GM21423 (cell line): ENCODE results near the gene PROM1.

Experiments
- ATAC-seq: cut with Tn5 transposase; IDR thresholded peaks from one replicate; pipeline ENCODE4 v1.9.1; 2021; ENCODE audit warnings: mild to moderate bottlenecking, moderate library complexity; ENCODE audit not compliant: unreplicated experiment

PROM1 gene

DNA sequence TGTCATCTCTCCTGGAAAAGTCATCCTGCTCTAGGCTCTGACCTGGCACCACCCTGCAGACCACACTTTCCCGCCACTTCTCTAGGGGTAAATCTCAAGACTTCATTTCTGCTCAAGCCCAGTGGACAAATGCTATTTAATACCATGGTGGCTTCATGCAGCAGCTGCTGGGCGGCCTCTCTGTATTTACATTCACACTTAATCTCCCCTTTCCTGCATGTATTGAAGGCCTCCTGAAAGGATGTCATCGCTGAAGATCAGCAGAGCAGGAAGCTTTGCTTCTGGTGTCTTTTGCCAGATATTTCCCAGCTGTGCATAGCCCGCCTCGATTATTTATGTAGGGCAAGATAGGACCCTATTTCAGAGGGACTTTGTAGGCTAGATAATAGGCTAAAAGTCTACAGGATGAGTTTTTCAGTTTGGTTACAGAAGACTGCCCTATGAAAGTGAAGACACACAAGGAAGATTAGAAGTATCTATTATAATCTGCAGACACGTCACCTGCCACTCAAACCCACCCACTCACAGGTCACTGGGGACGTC lies 17.2 kb downstream of the PROM1 start:
- no peak for ATAC-seq

DNA sequence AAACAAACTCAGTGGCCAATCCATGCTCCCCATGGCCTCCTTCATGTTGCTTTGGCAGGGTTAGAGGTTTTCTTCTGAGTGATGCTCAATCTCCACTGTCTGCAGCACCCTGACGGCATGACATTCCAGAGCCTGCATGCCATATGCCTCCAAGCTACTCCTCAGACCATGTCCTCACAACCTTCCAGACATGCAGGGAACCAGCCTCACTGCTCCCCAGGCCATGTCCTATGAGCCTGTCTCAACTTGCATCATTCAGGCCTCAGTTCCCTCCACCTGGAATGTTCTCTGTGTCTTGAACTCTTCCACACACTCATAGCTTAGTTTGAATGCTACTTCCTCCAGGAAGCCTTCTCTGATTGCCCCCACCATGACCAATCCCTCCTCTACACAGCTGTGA lies 18.8 kb downstream of the PROM1 start:
- ATAC-seq = no peak

DNA sequence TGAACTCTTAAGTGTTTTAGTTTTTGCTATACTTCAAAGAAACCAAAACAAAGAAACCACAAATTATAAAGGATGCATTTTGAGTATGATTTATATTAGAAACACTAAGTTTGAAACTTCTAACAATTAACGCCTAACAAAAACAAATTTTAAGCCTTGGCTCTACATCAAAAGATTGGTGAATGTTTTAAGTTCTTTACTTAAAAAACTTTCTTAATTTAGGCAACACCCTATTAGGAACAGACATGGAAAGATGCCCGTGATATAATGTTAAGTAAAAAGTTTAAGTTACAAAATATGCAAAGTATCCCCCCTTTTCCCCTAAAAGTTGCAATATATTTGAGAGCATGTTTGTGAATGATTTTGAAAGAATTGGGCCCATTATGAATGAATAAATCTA lies 21.2 kb downstream of the PROM1 start:
- no peak for ATAC-seq

DNA sequence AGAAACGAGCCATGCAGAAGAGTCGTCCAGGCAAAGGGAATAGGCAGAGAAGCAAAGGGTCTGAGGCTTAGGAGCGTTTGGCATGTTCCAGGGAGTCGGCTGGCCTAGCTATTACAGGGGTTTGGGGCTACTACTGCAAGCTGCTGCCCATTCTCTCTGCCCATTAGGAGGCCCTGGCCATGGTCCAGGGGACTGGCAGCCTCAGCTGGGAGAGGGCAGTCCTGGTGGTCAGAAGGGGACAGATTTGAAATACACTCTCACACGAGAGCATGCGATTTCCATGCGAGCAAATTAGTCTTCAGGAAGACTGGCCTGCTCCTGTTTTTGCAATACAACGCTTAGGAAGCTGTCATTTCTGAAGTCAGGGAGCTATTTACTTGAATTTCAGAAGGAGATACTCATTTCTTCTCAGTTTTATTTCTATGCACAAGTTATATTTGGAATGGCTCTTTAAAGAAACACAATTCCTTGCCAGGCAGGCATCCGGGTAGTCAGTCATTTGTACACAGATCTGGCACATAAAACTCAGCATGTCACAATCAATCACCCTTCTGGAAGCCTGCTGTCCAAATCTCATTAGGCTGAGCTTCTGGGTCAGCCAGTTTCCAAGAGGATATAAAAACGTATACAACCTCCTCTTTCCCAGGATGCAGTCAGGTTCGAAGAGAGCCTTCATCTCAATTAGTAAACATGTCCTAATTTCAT lies 27.0 kb downstream of the PROM1 start:
- ATAC-seq = no peak

DNA sequence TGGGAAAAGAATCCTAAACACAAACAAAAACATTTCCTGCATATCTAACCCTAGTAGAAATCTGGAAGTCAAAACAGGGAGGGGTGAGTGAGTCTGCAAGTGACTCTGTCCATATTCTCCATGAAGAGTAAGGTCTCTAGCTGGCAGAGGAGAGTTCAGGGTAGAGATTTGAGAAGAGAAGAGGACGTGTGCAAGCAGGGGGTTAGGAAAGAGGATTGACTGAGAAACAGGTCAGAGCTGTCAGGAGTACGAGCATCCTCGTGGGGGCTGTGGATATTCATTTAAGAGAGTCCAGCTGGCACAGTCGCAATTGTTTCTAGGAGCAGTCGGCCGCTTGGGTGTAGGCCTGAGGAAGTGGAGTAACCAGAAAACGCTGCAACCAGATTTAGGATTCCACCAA lies 27.9 kb downstream of the PROM1 start:
- no peak for ATAC-seq

DNA sequence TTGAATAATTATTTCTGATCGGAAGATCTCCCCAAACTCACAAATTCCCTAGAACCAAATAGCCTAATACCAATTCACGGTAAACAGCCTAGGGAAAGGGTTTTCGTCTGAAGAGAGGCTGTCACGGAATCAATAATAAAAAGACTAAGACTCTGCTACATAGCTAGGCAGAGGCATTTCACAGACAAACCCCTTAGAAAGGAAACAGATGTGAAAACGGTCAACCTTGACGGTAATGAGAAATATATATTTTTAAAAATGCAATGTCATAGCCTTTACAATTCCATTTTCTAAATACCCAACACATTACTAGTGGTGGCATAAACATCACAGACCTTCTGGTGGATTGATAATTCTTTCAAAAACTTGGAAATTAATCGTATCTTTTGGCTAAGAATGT lies 28.4 kb downstream of the PROM1 start:
- no peak for ATAC-seq

DNA sequence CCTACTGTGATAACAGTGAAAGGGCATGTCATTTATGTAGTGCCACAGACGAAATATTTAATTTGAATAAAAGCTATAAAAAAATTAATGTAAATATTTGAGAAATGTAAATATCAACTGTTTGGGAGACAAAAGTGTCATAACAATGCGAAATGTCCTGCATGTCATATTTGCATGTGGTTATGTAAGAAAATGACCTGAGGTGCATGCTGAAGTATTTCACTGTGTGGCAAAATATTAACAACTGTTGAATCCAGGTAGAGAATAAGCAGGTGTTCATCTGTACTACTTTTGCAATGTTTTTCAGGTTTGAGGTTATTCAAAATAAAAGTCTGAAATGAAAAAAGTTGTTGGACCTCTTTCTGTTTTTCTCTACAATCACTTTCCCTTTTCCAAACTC lies 30.9 kb downstream of the PROM1 start:
- no peak for ATAC-seq

DNA sequence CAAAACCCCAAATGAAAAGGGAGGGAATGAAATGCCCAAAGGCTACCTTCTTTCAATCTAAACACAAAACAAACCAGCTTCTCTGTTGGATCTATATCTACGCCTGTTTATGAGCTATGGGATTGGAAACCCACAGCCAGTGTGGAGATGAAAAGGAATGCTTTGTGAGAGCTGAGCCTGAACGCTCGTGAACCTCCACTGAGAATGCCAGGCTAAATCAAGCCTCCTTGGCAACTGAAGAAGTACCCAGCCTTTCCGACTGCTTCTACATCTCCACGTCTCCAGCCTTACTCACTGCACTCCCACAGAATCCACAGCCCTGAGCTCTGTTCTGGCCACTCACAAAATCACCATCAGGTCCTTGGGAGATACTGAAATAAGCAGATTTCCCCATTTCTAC lies 31.8 kb downstream of the PROM1 start:
- no peak for ATAC-seq

DNA sequence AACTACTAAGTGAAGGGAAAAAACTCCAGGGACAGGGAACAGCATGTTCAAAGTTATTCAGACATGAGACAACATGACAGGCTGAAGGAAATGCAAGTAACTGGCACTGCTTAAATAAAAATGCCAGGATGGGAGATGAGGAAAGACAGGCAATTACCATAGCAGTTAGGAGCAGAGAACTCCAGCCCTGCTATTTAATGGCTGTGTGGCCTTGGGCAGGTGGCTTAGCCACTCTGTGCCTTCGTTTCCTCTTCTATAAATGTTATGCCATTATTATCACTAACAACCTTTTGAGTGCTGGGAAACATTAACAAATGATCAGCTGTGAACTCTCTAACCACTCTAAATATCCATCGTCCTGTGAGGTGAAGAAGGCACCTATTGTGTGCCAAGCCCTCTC lies 32.7 kb downstream of the PROM1 start:
- ATAC-seq = no peak

DNA sequence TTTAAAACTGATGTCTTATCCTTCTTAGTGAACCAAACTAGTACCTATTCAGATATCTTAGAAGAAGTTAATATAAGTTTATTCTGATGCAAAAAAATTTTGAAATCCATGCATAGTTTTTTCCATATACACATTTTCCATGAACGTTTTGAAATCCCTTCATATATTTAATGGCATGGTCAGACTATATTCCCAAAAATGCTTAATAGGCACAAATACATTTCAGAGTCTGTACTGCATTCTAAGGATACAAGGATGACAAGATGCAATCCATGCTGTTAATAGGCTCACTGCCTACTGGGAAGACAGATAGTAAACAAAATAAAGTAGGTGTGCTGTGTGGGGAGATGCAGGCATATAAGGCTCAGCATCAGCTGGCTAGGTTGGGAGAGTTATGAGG lies 33.2 kb downstream of the PROM1 start:
- ATAC-seq = no peak

DNA sequence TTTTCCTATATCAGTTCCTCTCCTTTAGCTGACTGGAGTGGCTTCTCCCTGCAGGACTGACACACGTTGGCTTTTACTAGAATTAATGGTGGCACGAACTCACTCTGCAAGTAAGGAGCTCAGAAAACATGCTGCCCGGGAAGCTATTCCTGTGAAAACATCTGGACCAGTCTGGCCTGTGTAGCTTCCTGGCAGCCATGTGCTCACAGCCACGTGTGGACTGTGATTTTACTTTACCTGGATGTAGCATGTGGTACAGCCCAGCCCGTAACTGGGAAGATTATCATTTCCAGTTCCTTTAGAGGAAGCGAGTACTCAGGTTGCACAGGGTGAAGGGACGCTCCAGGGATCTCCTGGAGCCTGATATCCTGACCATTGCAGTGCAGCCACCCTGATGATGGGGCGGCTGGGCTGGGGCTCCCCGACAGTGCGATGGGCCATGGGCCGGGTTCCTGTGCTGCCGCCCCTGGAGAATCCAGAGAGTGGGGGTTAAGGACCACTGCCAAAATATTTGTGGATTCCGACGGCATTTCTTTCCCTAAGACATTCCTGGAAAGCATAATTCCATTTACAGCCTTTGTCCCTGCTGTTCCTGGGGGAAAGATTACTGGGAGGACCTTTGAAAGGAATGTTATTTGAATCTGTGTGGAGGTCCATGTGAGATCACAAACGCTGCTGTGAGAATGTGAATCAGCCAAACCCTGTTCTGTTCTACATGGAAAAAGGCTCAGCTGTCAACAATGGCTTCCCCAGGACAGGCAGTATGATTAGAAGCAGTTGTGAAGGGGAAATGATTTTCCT lies 35.0 kb downstream of the PROM1 start:
- ATAC-seq = no peak

DNA sequence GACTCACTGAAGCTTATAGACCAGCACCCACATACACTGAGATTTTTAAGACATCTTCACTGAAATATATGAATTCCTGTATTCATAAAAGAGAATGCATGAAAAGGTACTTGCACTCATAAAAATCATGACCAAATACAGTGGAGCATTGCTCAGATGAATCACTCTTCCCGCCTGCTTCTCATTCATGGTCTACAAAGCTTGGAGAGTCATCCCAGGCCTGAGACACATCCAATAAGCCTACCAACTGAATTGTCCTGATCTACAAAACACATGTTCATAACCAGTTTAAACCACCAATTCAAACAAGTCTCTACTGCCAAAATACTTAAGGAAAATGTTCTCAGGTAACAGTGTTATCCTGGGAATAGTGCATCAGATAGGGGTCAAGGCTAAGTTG lies 38.1 kb downstream of the PROM1 start:
- ATAC-seq = no peak

DNA sequence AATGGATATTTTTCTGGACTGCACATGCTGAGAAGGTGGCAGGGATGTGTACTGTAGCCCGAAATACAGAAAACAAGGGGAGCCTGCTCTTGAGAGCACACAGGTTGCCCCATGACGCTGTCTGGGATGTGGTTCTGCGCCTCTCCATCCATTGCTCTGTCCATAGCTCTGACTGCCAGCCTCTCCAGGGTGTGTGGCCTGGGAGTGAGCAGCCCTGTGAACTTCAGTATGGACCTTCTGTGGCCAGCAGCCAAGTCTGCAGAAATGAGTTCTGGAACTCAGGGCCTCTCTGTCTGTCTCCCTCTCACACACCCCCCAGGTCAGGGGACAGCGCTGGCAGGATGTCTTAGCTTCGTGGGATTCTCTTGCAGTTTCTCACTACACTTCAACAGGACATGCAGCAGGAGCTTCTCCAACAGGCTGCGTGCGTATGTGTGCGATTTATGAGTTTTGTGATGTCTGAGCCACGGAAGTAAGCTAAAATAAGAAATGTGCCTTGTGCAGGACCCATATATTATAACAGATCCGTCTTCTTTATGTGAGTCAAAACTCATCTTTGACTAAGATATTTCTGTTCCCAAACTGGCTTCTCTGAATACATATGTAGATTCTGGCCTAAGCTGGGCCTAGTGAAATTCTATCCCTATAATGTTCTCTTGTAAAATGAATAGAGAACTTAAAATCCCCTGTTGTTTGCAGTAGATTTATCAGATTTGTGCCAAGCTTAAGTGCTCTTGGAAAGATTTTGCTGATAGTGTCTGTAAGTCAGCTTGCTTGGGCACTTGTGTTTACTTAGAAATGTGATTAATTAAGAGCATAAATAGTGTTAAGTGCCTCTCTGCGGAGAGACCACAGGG lies 40.0 kb downstream of the PROM1 start:
- no peak for ATAC-seq

DNA sequence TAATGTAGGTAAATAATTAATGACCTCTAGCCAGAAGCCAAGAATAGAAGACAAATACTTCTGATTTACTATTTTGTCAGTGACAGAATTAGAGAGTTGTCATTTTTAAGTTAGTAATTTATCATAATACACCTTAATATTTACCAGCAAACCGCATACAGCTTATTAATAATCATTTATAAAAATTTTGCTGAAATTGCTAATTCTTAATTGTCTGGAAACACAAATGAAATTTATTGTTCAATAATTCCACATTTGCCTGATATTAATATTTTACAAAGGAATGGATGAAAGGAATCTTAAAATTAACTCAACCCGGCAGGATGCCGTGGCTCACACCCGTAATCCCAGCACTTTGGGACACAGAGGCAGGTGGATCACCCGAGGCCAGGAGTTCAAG lies 44.7 kb downstream of the PROM1 start:
- no peak for ATAC-seq

DNA sequence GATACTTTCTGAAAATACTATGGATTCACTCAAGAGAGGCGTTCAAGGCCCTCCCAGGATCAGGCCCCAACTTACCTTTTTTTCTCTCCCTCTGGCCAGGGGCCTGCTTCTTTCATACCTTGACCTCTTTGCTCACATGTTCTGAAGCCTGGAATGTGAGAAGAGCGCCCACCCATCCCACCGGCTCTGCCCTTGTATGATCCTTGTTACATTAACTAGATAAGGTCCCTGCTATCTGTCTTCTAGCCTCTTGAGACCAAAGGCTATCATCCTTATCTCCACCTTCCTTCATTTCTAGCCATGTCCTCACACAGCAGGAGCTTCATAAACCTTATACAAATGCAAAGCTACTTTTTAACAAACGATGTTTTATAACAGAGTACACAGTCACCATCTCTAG lies 45.9 kb downstream of the PROM1 start:
- no peak for ATAC-seq

DNA sequence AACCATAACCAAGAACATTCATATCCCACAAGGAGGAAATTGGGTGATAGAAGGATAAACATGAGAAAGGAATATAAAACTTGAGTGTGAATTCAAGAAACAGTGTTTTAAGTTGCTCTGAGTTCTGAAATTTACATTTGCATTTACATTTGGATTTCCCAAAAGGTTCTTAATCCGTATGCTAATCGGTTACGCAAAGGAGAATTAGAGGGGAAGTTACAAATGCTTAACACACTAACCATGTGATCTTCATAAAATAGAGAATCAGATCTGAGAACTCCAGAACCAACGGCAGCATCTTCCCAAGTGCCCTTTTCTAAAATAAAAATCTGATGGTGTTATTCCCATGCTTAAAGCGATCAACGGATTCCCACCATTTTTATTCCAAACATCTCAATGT lies 48.0 kb downstream of the PROM1 start:
- ATAC-seq = no peak

DNA sequence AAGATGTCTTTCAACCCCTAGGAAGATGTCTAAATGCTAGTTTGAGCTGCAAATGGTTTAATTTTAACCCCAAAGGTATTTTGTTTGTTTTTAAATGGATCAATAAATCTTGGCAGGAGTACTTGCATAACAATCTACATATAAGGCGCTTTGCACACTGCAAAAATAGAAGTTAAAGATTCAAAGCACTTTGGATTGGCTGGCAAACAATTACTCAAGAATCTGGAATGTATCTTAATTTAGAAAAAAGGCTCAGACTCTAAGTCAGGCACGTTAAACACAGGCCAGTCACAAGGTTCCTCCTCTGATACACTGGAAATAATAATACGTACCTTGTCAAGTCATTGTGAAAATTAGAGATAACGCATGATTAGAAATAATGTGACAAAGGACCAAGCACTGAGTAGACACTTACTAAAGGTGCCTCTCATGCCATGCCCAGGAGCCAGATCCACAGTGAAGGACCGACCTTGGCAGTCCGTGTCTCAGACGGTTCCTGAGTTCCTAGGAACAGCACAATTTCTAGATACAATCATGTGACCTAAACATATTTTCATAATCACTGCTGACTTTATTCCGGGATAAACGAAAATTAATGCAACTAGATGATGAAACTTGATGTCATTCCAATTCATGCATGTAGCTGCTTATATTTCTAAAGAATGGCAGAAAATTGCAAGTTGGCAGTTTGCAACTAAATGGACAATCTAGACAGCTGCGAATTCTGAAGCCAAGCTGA lies 49.6 kb downstream of the PROM1 start:
- no peak for ATAC-seq

DNA sequence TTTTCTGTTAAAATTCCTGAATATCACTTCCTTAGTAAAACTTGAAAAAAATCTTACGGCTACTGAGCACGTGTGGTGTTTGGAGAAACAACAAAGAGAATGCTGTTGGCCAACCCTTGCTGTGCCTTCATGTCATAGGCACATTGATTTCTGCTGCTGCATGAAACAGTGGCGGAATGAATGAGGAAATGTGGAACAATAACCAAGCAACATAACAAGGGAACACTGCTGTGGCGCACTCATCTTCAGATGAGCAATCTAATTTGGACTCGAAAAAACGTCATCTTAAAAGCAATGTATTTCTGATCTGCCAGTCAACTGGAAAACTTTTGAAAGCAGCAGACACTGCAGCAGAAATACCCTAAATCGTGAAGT lies 51.4 kb downstream of the PROM1 start:
- no peak for ATAC-seq

DNA sequence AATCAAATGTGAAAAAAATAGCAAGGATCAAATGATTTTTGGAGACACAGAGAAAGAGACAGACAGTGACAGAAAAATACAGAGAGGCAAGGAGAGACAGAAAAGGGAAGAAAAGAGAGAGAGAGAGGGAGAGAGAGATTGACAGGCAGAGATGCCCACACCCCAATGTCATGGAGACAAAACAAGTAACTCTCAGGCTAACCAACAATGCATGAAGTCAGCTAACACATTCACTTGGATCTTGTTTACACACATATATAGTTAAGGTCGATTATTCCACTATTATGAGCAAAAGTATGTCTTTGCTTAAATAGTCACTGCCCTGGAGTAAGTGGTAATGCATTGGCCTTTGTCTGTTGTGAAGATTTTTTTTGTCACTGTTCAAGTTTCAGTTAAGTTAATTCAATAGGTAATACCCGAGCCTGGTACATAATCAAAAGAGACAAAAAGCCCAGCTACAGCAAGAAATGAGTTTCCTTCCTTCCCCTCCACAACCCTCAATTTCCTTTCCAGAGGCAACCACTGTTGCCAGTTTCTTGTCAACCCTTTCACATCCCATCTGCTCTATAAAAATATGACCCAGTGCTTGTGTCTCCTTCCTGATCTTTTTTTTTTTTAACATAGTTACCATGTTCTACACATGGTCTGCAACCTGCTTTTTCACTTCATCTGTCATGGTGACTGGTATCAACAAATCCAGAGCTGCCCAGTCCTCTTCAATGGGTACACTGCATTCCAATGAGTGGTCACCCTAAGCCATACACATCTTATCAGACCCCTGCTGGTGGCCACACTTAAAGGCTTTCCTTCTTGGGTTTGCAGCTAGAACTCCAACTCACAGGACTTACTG lies 52.1 kb downstream of the PROM1 start:
- ATAC-seq = no peak

DNA sequence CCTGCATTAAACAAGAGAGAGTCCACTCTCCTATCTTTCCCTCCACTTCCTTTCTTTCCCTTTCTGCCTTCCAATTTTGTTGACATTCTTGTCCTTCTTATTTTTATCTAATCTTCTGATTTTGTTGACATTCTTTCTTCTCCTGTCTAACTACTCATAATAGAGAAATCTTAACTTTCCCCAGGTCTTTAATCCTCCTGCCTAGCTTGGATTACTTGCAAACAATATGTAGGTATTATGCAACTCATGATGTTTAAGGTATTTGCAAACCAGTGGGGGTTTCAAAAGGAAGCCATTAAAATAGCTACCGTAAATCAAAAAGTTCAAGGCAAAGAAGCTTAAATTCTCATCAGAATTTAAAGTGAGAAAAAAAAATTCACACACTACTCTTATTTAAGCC lies 53.9 kb downstream of the PROM1 start:
- ATAC-seq = no peak
